Measurements from ENCODE around the gene NOL4L. TPM values are rescaled to one million over a fixed set of nuclear protein-coding genes. Genes with fewer than 3 reads are reported as not detected.

Gene NOL4L
- total RNA-seq, 1 experiment from 2014 or later: 40.9 TPM

DNA sequence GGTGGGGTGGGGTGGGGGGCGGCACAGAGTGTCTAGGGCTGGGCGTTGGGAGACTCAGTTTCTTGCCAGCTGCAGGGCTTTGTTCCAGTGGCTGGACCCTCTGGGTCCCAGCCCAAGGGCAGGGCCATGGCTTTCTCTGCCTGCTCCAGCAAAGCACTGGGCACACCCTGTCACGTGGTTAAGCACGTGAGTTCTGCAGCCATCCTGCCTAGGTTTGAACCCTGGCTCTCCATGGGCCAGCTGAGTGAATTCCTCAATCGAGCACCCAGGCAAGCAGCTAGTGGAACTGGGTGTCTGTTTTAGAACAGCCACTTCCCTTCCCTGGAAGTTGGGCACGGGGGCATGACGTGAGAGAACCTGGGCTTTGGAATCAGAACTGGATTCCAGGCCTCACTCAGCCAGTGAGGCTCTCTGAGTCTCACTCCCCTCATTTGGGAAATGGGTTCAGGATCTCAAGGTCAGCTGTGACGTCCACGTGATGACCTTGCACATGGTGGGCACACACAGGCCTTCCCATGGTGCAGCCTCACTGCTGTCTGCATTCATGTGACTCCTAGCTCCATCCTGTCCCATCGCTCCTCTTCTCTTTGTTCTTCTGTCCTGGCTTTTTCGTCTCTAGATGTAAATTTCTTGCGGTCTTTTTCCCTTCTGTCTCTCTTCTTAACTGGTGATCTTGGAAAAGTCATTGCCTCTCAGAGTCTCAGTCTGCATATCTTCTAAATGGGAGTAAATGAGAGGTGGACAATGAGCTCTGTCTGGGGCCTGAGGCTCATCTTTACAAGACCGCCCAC lies 45.9 kb downstream of the NOL4L start:
- ChIA-PET POLR2A (ENCODE audit: unreplicated experiment) (no interaction called here), CTCF (interaction anchor here (0.7 to 2.1 kb wide), 3 partner anchors 16 to 113 kb away, joined by 3 to 15 read pairs (median 7); no protein-coding TSS in a partner anchor)
- no peaks in the 10 kb centered on the region for H3K9me3 ChIP-seq (ENCODE audit: insufficient read depth, low read depth)
- BruUV-seq (replicated peaks): TSS peak; percentile 33
- H3K27ac ChIP-seq: peak overlapping the region; percentile 71
- no peaks in the 10 kb centered on the region for H3K79me2 ChIP-seq (ENCODE audit: low read depth)
- H3K27me3 ChIP-seq (ENCODE audit: insufficient read depth, low read depth): no peaks in the 10 kb centered on the region
- H3K4me3 ChIP-seq: no peak overlapping the region; the same call in 1 of the 2 replicates
- H3K4me2 ChIP-seq: peak overlapping the region; percentile 73
- intact Hi-C loops (cut with micrococcal nuclease; ENCODE audit: unreplicated experiment): loop anchor here (5.0 kb wide), 2 partner anchors 88 to 113 kb away; no protein-coding TSS in a partner anchor
- H2AFZ ChIP-seq: no peak overlapping the region
- H4K20me1 ChIP-seq (ENCODE audit: insufficient read depth): no peaks in the 10 kb centered on the region
- no peaks in the 10 kb centered on the region for H3K36me3 ChIP-seq (ENCODE audit: low read depth)
- H3K9me2 ChIP-seq (ENCODE audit: insufficient read depth): no peaks in the 10 kb centered on the region
- DNase-seq: peak in 1 of 2 experiments; percentile 37
- peaks cover 68% of the 10 kb centered on the region for H3K4me1 ChIP-seq (replicated peaks; ENCODE audit: insufficient read depth)
- TF ChIP-seq, protein P1, sequence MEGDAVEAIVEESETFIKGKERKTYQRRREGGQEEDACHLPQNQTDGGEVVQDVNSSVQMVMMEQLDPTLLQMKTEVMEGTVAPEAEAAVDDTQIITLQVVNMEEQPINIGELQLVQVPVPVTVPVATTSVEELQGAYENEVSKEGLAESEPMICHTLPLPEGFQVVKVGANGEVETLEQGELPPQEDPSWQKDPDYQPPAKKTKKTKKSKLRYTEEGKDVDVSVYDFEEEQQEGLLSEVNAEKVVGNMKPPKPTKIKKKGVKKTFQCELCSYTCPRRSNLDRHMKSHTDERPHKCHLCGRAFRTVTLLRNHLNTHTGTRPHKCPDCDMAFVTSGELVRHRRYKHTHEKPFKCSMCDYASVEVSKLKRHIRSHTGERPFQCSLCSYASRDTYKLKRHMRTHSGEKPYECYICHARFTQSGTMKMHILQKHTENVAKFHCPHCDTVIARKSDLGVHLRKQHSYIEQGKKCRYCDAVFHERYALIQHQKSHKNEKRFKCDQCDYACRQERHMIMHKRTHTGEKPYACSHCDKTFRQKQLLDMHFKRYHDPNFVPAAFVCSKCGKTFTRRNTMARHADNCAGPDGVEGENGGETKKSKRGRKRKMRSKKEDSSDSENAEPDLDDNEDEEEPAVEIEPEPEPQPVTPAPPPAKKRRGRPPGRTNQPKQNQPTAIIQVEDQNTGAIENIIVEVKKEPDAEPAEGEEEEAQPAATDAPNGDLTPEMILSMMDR (conservative IDR thresholded peaks at IDR 0.05): no peak
- no peak for TF ChIP-seq EZH2 (IDR thresholded peaks at IDR 0.05; ENCODE audit: low read depth)
- H3F3A ChIP-seq (ENCODE audit: insufficient read depth, low read depth): peaks cover 40% of the 10 kb centered on the region

DNA sequence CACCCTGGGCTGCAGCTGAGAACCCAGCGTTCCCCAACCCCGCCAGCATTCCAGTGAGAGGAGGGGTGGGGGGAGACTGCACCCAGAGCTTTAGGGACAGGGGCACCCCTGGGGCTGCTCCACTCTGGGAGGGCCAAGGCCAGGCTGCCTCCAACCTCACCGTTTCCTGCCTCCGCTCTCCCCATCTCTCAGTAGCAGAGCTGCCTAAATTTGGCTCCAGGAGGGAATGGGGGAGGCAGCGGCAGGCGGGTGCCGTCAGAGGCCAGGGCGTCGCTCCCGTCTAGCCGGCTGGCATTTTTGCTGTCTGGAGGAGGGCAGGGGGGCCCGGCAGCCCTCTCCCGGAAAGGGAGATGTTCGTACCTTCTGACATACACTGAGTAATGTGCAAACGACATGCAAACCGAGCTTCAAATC lies 46.6 kb downstream of the NOL4L start:
- Histone ChIP-seq H3K27me3 (ENCODE audit: insufficient read depth, low read depth) (no peaks in the 10 kb centered on the region), H3K36me3 (ENCODE audit: low read depth) (no peaks in the 10 kb centered on the region), H3K4me3 (peak overlapping the region; percentile 35; the same call in 1 of the 2 replicates), H2AFZ (peak overlapping the region; percentile 59; the same call in 1 of the 2 replicates), H3K4me2 (peak overlapping the region; percentile 73), H4K20me1 (ENCODE audit: insufficient read depth) (no peaks in the 10 kb centered on the region), H3K79me2 (ENCODE audit: low read depth) (no peaks in the 10 kb centered on the region), H3F3A (ENCODE audit: insufficient read depth, low read depth) (peaks cover 44% of the 10 kb centered on the region), H3K27ac (peak overlapping the region; percentile 71), H3K9me2 (ENCODE audit: insufficient read depth) (no peaks in the 10 kb centered on the region), H3K4me1 (replicated peaks; ENCODE audit: insufficient read depth) (peaks cover 63% of the 10 kb centered on the region), H3K9me3 (ENCODE audit: insufficient read depth, low read depth) (no peaks in the 10 kb centered on the region)
- peak; percentile 74 to 81 for DNase-seq
- ChIA-PET POLR2A (ENCODE audit: unreplicated experiment) (no interaction called here), CTCF (interaction anchor here (0.7 to 2.1 kb wide), 2 partner anchors 42 to 114 kb away, joined by 7 to 15 read pairs; no protein-coding TSS in a partner anchor)
- intact Hi-C loops (cut with micrococcal nuclease; ENCODE audit: unreplicated experiment): loop anchor here (5.0 kb wide), 2 partner anchors 89 to 114 kb away; no protein-coding TSS in a partner anchor
- no TSS peak for BruUV-seq (replicated peaks)
- TF ChIP-seq EZH2 (IDR thresholded peaks at IDR 0.05; ENCODE audit: low read depth): no peak
- TF ChIP-seq, protein P1 (conservative IDR thresholded peaks at IDR 0.05): no peak

DNA sequence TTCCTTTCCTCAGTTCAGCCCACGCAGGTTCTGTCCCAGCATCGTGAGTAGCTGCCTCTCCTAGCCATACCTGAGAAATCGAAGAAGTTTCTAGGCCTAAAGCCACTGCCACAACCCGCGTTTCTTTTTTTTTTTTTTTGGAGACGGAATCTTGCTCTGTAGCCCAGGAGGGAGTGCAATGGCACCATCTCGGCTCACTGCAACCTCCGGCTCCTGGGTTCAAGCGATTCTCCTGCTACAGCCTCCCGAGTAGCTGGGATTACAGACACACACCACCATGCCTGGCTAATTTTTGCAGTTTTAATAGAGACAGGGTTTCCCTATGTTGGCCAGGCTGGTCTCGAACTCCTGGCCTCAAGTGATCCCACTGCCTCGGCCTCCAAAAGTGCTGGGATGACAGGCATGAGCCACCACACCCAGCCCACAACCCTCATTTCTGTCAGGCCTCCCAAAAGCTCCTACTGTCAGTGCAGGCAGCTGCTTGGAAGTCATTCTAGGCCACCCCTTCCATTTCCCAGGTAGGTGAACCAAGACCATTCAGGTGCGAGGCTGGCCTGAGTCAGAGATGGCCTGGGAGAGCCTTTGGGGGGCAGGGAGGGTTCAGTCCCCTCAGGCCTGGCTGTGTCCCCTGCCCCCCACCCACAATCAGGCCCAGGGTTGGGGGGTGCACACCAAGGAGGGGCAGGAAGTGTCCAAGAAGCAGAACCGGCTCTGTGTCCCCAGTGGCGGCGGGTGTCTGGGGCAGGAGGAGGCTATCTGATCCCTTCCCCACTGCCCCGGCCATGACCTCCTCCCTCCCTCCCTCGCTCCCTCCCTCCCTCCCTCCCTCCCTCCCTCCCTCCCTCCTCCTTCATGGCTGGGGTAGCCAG lies 47.2 kb downstream of the NOL4L start:
- Histone ChIP-seq H3K36me3 (ENCODE audit: low read depth) (no peaks in the 10 kb centered on the region), H3K27me3 (ENCODE audit: insufficient read depth, low read depth) (no peaks in the 10 kb centered on the region), H3K27ac (peak overlapping the region; percentile 71), H3K4me3 (peak overlapping the region; percentile 48; the same call in 1 of the 2 replicates), H3K9me3 (ENCODE audit: insufficient read depth, low read depth) (no peaks in the 10 kb centered on the region), H3K4me1 (replicated peaks; ENCODE audit: insufficient read depth) (peaks cover 63% of the 10 kb centered on the region), H3K9me2 (ENCODE audit: insufficient read depth) (no peaks in the 10 kb centered on the region), H3K79me2 (ENCODE audit: low read depth) (no peaks in the 10 kb centered on the region), H2AFZ (peak overlapping the region; percentile 59; the same call in 1 of the 2 replicates), H4K20me1 (ENCODE audit: insufficient read depth) (no peaks in the 10 kb centered on the region), H3F3A (ENCODE audit: insufficient read depth, low read depth) (peaks cover 44% of the 10 kb centered on the region), H3K4me2 (peak overlapping the region; percentile 73)
- CTCF ChIA-PET: interaction anchor here (0.7 to 2.1 kb wide), 3 partner anchors 15 to 1354 kb away, joined by 3 to 15 read pairs (median 3); no protein-coding TSS in a partner anchor
- intact Hi-C loops (cut with micrococcal nuclease; ENCODE audit: unreplicated experiment): loop anchor here (2.0 to 5.0 kb wide), 3 partner anchors 47 to 114 kb away; partner anchors contain the start of gene NOL4L
- DNase-seq: peak in 1 of 2 experiments; percentile 77
- TF ChIP-seq, protein P1 (conservative IDR thresholded peaks at IDR 0.05): no peak
- TF ChIP-seq EZH2 (IDR thresholded peaks at IDR 0.05; ENCODE audit: low read depth): no peak
- BruUV-seq (replicated peaks): TSS peak; percentile 70
- POLR2A ChIA-PET (ENCODE audit: unreplicated experiment): interaction anchor here (0.6 kb wide), 3 partner anchors 17 to 47 kb away, joined by 3 to 5 read pairs (median 3); no protein-coding TSS in a partner anchor
